ENCODE data around the gene CNP.

GRCh38 chr17:41977991-41978390 lies 11.4 kb downstream of the CNP start:
- TF ChIP-seq CTCF (IDR thresholded peaks at IDR 0.05; ENCODE audit: borderline replicate concordance, extremely low read depth, low read length, poor library complexity, severe bottlenecking) = no peak
- TF ChIP-seq EZH2 (IDR thresholded peaks at IDR 0.05; ENCODE audit: borderline replicate concordance, low read depth, low read length, severe bottlenecking) = no peak

Measured in DND-41 (cell line).